Posterior vena cava (tissue), 2 donors: Measurements from ENCODE around the gene ARSB. TPM values are rescaled to one million over a fixed set of nuclear protein-coding genes. Genes with fewer than 3 reads are reported as not detected.
A peak's percentile ranks its signal among the peaks of the same experiment; 100 is the strongest.
"Not testable (repeated sequence)": the region's sequence is repeated elsewhere in the genome, so short reads cannot be mapped to it uniquely, and the experiment has no call there.

Experiments
- DNase-seq: peaks from one replicate; pipeline ENCODE4 v3.0.0-alpha.2; 2020; ENCODE audit warnings: low spot score
- intact Hi-C, 2 donors: fragments of 100-400 bp; cut with DNase I; formaldehyde crosslinking; loops; one replicate each; pipeline versions ENCODE4 v1.14.1 to v1.14.2; 2022 to 2023
- total RNA-seq, 2 donors: library from RNA; stranded (reverse); fragmentation: NEBNext Ultra II Directional; extraction: Animal tissue kit (Norgen Biotek cat#: 25700); gene quantifications; one replicate each; pipeline ENCODE4 v1.2.1, GENCODE V29; 2021
- donor health status: DM: yes; HTN: yes; CAD: no.
- donor health status: DM: yes; HTN: yes; CAD: no.

ARSB gene
- total RNA-seq, 2 donors from 2014 or later: 20.9 to 21.6 TPM

DNA sequence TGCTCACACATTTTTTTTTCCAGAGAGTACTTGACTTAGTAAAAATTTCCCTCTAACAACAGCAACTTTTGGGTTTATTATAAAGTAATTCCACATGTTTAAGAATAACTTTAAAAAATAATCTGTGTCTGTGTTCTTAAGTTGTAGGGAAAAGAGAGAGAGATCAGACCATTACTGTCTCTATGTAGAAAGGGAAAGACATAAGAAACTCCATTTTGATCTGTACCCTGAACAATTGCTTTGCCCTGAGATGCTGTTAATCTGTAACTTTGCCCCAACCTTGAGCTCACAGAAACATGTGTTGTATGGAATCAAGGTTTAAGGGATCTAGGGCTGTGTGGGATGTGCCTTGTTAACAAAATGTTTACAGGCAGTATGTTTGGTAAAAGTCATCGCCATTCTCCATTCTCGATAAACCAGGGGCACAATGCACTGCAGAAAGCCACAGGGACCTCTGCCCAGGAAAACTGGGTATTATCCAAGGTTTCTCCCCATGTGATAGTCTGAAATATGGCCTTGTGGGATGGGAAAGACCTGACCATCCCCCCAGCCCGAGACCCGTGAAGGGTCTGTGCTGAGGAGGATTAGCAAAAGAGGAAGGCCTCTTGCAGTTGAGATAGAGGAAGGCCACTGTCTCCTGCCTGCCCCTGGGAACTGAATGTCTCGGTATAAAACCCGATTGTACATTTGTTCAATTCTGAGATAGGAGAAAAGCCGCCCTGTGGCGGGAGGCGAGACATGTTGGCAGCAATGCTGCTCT is 75.7 kb downstream of the ARSB start:
- intact Hi-C loops: loop anchor here in 1 of 2 donors (10.0 kb wide), 1 partner anchor 265 kb away; the partner anchor contains the start of gene LHFPL2
- DNase-seq: not testable (repeated sequence)

- no peak for DNase-seq
- intact Hi-C loops: loop anchor here in 1 of 2 donors (10.0 kb wide), 1 partner anchor 264 kb away; the partner anchor contains the start of gene LHFPL2
Measured at GRCh38 chr5:78908173-78909061, 76.7 kb downstream of the ARSB start.

- DNase-seq: peak; percentile 81
- intact Hi-C loops: loop anchor here in 1 of 2 donors (10.0 kb wide), 1 partner anchor 263 kb away; the partner anchor contains the start of gene LHFPL2
Measured at GRCh38 chr5:78907255-78907891, 77.7 kb downstream of the ARSB start.

DNA sequence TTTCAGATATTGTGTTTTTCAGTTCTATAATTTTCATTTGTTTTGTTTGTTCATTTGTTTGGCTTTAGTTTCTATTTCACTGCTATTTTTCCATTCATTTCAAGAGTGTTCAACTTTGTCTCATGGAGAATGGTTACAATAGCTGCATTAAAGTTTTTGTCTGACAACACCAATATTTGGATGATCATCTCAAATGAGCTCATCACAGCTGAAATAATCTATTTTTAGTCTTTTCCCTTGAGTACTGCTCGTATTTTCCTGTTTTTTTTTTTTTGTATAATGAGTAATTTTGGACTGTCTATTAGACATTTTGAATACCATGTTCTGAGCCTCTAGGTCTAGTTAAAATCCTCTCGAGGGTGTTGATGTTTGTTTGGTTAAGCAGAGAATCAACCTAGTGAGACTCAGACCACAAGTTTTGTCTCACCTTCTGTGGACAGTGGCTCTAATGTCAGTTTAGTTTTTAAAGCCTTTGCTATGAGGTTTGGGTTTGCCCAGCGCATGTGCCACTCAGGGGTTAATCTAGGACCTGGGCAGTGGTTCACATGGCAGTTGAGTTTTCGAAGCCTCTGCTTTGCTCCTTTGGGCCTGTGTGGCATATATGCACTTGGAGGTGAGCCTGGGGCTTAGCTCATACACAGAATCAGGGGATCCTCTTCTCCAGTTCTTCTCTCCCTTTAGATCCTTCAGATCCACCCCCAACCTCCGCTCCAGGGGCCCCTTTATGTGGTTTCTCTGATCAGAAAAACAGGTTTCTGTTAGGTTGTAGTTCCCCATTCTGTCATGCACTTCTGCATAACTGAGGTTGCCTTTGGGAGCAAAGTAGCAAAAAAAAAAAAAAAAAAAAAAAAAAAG is 79.8 kb downstream of the ARSB start:
- DNase-seq: no peak
- intact Hi-C loops: loop anchor here in 1 of 2 donors (10.0 kb wide), 1 partner anchor 261 kb away; the partner anchor contains the start of gene LHFPL2

- DNase-seq: no peak
- intact Hi-C loops: loop anchor here in 1 of 2 donors (10.0 kb wide), 1 partner anchor 259 kb away; the partner anchor contains the start of gene LHFPL2
Measured at GRCh38 chr5:78903861-78904260, 81.2 kb downstream of the ARSB start.

- DNase-seq: no peak
- intact Hi-C loops: loop anchor here in 1 of 2 donors (10.0 kb wide), 1 partner anchor 259 kb away; the partner anchor contains the start of gene LHFPL2
Measured at GRCh38 chr5:78903353-78903752, 81.8 kb downstream of the ARSB start.

- intact Hi-C loops: loop anchor here in 1 of 2 donors (10.0 kb wide), 1 partner anchor 255 kb away; the partner anchor contains the start of gene LHFPL2
- no peak for DNase-seq
Measured at GRCh38 chr5:78899922-78900362, 85.2 kb downstream of the ARSB start.

DNA sequence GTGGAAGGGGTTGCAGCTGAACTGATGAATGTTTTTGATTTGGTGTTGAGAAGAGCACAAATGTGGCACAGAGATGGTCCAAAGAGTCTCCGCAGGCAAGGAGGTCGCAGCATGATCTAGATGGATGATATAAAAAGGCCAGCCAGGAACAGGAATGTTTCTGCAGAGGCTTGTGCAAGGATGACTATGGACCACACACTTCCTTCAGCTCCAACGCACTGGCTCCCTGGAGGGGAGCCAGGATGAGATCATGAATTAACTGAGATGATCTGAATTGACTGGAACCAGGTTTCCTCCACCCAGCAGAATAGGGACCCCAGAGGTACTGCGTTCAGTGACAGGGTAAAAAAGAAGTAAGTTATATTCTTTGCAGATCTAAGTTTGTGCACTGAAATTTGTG is 89.0 kb downstream of the ARSB start:
- intact Hi-C loops: no loop called here
- DNase-seq: no peak

DNA sequence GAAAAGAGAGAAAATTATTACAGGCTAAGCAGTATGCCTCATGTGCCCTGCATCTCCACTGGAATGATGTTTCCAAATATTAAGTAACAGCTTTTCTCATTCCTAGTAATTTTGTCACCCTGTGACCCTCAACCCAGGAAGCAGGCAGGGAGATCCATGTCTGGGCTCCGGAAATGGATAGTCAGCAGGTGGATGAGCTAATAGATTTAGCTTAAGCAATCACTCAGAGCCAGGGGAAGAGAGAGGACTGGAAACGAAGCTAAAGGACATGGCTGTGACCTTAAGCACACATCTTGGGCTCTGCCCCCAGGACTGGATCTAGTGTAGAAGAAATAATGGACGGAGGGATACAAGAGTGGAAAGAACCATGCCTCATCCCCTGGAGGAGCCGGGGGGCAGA is 89.5 kb downstream of the ARSB start:
- intact Hi-C loops: no loop called here
- no peak for DNase-seq

DNA sequence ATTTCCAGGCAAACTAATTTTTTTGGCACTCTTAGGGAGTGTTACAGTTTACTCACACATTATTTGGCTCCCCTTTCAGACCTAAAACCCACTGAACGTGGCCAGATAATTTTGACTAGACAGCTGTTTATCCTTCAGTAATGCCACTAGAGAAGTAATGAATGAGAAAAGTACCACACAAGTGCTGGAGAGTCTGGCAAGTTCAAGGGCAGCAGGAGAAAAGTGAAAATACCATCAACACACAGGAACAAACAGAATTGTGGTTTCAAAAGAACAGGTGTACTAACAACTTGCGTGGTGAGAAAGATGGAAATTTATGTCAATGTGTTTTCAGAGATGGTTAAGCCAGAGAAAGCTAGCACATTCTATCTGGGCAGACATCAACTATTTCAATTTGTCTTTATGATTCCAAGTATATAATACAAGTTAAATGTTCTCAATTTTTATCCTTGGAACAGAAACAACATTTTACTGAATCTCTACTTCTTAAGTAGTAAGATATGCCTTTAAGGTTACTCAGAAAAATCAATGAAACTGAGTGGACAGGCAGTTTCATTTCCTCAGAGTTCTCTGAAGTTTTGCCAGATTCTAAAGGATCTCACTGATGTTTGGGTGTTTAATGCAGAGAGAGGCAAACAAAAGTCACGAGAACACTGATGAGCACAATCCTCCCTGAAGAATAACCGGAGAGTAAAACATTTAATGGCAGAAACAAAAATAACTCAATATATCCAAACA is 91.0 kb downstream of the ARSB start:
- intact Hi-C loops: no loop called here
- no peak for DNase-seq

DNA sequence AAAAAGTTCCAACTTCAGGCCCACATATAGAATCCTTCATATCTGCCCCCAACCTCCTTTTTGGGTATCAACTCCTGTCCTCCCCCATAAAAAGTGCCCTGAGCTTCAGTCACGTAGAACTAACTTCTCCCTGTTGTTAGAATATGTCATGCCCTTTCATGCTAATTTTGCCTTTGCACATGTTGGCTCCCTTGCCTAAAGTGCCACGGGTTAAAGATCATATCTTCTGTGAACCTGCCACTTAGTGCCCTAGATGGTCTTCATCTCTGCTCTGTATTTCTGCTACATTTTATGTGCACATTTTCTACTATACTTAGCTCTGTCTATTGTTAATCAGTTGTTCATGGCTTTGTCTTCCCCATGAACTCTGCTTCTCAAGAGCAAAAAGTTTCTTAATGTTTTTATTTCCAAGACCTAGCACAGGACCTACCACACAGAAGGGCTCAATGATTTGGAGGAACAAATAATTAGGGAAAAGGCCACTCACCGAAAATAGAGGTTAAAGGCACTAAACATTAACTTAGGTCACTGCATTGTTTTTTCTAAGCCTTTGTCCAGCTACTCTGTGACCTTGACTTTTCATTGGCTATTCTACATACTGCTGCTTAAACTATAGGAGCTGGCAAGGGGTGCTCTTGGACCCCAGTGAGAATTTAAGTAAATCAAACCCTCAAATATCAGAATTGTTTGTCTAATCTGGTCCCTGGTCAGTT is 94.3 kb downstream of the ARSB start:
- intact Hi-C loops: no loop called here
- DNase-seq: no peak

- intact Hi-C loops: no loop called here
- no peak for DNase-seq
Measured at GRCh38 chr5:78889369-78890140, 95.6 kb downstream of the ARSB start.

GRCh38 chr5:78888580-78889368 is 96.3 kb downstream of the ARSB start:
- intact Hi-C loops: no loop called here
- DNase-seq: no peak

DNA sequence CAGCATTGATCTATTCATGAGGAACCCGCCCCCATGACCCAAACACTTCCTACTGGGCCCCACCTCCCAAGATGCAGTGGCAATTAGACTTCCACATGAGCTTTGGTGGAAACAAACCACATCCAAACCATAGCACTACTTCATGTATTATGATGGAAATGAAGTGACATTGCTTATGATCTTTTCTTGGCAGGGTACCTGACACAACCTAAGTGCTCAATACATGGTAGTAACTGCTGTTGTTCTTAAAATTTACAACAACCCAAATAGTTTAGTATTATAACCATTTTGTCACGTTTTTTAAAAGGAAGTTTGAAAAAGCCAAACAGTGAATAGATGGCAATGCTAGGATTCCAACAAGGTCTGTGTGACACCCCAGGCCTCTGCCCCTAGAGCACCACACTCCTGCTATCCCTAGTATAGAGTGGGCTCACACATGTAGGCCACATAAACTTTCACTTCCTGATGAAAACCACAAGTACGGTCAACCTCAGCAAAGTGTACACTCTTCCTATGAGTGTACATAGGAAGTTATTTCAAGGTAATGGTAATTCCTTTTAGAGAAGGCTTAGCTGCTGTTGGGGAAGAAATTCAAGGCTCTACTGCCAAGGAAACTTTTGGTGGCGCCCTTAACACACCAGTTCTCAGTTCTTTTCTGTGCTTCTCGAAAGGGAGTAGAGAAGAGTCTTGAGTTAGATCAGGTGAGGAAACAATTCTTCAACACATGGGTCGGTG is 97.6 kb downstream of the ARSB start:
- intact Hi-C loops: no loop called here
- no peak for DNase-seq
